DLD1 (cell line): Measurements from ENCODE around the gene OR10H1.
"Not testable (repeated sequence)": the region's sequence is repeated elsewhere in the genome, so short reads cannot be mapped to it uniquely, and the experiment has no call there.

ENCODE experiments used
- in situ Hi-C: cut with HindIII; loops from 2 replicates; pipeline ENCODE4 v1.10.0; 2017; ENCODE audit warnings: low sequenced_read_pairs

The OR10H1 gene

DNA sequence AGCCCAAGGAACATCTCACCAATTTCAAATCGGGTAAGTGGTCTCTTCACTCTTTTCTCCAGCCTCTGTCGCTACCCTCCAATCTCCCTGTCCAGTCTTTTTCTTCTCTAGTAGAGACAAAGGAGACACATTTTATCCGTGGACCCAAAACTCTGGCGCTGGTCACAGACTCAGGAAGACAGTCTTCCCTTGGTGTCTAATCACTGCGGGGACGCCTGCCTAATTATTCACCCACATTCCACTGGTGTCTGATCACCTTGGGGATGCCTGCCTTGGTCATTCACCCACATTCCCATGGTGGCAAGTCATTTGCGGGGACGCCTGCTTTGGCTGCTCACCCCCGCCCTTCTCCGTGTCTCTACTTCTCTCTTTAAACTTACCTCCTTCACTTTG, 13.8 kb upstream of the OR10H1 start:
- in situ Hi-C loops = no loop called here

DNA sequence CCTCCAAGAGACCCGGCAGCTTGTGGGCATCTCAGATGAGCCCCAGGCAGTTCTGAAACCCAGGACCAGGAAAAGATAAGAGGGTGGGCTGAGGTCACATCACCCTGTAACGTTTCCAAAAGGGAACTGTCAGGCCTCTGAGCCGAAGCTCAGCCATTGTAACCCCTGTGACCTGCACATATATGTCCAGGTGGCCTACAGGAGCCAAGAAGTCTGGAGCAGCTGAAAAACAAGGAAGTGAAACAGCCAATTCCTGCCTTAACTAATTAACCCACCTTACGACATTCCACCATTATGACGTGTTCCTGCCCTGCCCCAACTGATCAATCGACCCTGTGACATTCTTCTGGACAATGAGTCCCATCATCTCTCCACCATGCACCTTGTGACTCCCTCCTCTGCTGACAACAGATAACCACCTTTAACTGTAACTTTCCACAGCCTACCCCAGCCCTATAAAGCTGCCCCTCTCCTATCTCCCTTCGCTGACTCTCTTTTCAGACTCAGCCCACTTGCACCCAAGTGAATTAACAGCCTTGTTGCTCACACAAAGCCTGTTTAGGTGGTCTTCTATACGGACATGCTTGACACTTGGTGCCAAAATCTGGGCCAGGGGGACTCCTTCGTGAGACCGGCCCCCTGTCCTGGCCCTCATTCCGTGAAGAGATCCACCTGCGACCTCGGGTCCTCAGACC, 13.3 kb upstream of the OR10H1 start:
- in situ Hi-C loops = not testable (repeated sequence)

DNA sequence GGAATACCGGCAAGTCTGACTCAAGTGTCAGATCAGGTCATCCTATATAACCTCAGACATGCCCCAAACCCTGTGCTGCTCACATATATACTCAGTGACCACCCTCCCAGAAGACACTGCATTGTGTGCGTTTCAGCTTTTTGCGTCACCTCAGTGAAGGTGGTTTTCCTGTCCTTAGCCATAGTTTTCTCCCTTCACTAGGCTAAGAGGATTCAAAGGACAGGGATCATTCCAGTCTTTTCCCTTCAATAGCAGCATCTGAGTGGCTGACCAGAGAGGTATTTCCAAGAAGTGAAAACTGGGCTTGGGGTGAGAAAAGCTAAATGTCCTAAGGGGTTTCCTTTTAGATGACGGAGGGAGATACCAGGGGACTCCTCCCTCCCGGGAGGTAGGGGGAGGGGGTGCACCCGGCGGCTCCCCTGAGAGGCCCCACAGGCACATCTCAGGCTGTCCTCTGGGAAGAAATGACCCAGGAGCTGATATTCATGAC, 12.7 kb upstream of the OR10H1 start:
- in situ Hi-C loops = no loop called here

DNA sequence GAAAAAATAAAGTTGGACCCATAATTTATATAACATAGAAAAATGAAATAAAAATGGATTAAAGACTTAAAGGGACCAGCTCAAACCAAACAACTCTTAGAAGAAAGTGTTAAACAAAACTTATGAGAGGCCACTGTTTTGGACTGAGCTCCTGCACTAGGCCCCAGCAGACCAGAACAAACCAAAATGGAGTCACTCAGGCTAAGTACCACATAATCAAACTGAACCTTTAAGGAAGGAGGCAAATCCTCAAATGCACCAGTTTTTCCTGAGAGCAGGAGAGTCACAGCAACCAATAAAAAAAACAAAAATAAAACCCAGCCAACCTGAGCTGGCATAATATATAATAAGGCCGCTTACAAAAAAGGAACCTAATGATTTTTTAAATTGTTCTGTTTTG, 10.3 kb upstream of the OR10H1 start:
- in situ Hi-C loops = no loop called here

DNA sequence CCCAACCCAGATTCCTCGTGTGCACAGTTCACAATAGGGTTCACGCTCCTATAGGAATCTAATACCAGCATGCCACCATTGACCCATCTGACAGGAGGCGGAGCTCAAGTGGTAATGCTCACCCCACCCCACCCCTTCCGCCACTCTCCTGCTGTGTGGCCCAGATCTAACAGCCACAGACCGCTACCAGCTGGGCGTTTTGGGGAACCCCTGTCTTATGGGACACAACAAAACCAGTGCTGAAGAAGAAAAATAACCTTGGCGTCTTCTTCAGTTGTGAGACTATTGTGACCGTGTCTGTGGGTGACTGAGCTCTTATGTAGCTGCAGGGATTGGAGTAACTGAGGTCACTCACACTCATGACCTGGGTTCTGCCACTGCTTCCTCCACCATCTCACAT, 5.2 kb upstream of the OR10H1 start:
- in situ Hi-C loops = no loop called here

DNA sequence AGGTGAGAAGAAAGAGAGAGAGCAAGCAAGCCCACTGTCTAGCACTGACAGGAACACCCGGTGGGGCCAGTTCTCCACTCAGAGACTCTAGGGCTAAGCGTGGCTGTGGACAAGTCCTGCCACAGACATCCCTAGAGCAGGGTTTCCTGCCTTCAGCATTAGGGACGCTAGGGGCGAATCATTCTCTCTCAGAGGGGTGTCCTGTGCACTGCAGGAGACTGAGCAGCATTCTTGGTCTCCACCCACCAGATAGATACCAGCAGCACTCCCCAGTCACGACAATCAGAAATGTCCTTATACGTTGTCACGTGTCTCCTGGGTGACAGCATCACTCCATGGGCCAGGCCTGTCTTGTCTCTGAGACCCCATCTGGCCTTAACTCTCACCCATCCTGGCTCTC, 1.5 kb downstream of the OR10H1 start:
- in situ Hi-C loops = no loop called here

DNA sequence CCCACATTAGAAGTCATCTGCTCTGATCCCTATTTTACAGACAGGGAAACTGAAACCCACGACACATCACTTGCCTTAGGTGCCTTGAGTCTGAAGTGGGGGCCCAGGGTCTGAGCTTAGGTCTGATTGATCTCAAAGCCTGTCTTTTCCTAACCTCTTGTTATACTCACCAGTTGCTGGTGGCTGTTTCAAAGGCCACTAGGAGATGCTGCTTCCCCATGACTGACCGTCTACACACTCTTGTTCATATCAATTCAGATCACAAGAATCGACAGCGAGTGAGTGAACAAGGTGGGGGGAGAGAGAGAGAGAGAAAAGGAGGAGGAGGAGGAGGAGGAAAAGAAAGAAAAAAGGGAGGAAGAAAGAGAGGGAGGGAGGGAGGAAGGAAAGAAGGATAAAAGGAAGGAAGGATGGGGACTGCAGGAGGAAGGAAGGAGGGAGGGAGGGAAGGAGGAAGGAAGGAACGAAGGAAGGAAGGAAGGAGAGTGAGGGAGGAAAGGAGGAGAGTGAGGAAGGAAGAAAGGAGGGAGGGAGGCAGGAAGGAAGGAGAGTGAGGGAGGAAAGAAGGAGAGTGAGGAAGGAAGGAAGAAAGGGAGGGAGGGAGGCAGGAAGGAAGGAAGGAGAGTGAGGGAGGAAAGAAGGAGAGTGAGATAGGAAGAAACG, 3.3 kb downstream of the OR10H1 start:
- in situ Hi-C loops = no loop called here

GRCh38 chr19:15811476-15811875, 4.0 kb downstream of the OR10H1 start:
- in situ Hi-C loops = no loop called here

- in situ Hi-C loops = no loop called here
These were observed 5.1 kb downstream of the OR10H1 start for GRCh38 chr19:15810335-15810734.

- in situ Hi-C loops = not testable (repeated sequence)
These were observed 21.2 kb downstream of the OR10H1 start for GRCh38 chr19:15794279-15794678.

DNA sequence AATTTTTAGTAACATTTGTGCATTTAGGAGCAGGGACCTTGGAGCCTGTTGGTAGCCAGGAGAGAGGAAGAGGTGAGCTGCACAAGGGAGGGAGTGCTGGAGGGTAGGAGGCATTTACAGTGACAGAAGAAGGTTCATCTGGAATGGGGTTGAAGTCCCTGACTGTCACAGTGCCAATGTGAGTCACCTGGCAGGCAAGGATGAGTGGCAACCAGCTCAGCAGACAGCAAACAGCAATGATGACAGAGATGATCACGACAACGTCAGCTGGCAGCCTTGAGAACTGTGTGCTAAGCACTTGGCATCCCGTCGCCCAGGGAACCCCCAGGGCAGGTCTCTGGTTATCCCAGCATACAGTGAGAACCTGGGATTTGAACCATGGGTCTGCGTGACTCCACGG, 25.4 kb downstream of the OR10H1 start:
- in situ Hi-C loops = no loop called here

- in situ Hi-C loops = no loop called here
These were observed 26.7 kb downstream of the OR10H1 start for GRCh38 chr19:15788594-15789270.

- in situ Hi-C loops = no loop called here
These were observed 27.8 kb downstream of the OR10H1 start, which contains the start of gene OR10H5 for GRCh38 chr19:15787611-15788155. Gene OR10H5 (plus strand): TSS chr19:15787661. CDS start chr19:15794049, 6,388 bp downstream.

GRCh38 chr19:15782896-15783295, 32.6 kb downstream of the OR10H1 start:
- in situ Hi-C loops = not testable (repeated sequence)

DNA sequence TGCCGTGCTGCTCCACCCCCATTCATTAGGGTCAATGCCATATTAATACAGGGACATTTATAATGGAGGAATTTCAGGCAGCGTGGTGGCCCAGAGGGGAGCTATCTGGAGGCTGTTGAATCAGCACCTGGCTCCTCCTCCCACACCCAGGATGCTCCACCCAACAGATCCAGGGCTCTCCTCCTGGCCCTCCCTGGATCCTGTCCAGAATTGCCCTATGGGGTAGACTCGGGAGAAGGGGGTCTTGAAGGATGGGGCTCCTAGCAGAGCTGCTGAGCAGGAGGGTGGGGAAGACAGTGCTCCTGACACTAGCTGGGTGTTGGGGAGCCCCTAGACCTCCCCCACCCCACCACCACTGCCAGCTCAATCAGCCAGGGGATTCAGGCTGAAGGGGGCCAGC, 33.3 kb downstream of the OR10H1 start:
- in situ Hi-C loops = no loop called here

DNA sequence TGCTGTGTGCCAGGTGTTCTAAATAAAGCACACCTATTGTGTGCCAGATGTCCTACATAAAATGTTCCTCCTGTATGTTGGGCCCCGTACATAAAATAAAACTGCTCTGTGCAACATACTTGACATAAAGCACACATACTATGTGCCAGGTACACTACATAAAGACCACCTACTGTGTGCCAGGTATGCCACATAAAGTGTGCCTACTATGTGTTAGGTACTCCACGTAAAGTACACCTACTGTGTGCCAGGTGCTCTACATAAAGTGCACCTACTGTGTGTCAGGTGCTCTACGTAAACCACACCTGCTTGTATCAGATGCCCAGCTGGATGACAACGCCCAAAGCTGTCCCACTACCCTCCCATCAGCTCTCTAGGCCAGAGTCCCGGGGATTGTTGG, 33.8 kb downstream of the OR10H1 start:
- in situ Hi-C loops = no loop called here

DNA sequence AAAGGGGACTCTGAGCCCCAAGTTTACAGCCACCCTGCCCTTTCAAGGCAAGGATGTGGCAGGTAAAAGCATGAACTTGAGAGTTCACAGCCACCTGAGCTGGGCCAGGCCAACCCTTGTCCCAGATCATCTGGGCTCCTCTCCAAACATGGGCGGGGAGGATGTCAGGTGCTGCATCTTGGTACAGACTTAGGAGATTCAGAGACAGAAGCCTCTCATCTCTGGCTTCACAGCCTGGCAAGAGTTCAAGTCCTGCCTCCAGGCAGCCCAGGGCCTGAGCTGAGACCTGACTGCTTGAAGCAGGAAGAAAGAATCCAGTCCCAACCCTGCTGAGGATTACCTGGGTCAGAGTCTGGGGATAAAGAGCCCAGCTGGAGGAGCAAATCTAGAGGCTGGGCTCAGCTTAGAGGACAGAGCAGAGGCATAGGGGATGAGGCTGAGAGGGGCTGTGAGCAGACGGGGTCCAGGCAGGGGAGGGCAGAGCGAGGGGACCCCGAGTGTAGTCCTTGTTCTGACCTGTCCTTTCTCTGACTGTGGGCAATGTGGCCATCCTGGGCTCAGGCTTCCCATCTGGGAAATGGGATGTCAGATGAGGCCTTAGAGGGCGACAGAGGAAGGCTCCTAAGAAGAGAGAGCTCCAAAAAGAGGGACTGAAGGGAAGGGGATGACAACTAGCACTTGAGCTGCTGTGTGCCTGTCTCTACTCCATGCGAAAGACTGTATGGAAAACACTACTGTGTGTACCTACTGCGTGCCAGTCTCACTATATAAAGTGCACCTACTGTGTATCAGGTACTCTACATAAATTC, 34.6 kb downstream of the OR10H1 start:
- in situ Hi-C loops = no loop called here

GRCh38 chr19:15779756-15780476, 35.5 kb downstream of the OR10H1 start:
- in situ Hi-C loops = no loop called here

DNA sequence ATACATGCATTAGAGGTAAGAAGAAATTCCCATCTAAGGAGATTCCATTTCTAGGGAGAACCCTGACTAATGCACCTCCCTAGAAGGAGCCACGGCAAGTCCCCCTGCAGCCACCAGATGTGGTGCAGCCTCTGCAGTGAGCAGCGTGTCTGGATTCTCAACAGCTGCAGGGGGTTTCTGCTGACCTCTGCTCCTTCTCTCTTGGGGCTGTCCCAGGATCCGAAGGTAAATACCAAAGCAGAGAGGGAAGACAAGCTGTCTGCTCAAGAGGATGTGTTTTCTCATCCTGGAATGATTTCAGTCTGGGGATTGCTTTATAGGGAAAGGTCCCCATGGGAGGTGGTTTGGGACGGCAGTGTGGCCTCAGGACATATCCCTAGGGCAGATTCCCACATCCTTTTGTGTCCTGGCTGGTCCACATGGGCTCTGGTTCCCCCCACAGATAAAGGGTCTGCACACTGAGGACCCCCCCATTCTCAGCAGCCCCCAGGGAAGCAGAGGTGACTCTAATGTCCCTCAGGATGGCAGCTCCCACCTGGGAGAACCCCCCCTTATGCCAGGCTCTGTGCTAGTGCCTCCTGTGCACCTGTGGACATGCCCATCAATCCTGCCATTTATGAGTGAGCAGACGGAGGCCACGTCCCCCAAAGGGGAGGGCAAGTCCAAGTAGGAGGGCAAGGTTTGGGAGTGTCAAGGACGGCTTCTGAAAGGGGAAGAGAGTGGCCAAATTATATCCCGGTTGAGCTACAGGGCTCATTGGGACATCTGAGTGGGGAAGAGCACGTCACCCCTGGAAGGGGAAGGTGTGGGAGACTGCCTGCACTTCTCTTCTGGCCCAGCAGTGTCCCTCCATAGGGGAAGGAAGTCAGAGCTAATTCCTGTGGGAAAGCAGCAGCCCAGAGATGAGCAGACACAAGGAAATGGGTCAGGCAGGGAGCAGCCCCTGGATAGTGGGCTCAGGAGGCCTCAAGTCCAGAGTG, 38.2 kb downstream of the OR10H1 start:
- in situ Hi-C loops = no loop called here
